Thyroid gland (tissue), 4 donors: ENCODE data around the gene DKKL1. TPM values are rescaled to one million over a fixed set of nuclear protein-coding genes. Genes with fewer than 3 reads are reported as not detected.

Experiments
- DNase-seq, 2 donors: peaks; one replicate each; pipeline ENCODE4 v3.0.0-alpha.2; 2019
- H3K27ac ChIP-seq, 3 donors: fragments of 200-600 bp; sonication (generic); 1 replicate in 2 of 3; 2 replicates in 1 of 3; pipeline ENCODE4 v1.5.1; 2016 to 2019; ENCODE audit warnings: mild to moderate bottlenecking in 1 of 3, moderate library complexity in 1 of 3
- H3K27me3 ChIP-seq: fragments of 200-600 bp; sonication (generic); one replicate; pipeline ENCODE4 v1.5.1; 2019
- H3K36me3 ChIP-seq, 2 donors: fragments of 200-600 bp; sonication (generic); one replicate each; pipeline ENCODE4 v1.5.1; 2016 to 2019
- H3K4me1 ChIP-seq, 2 donors: fragments of 200-600 bp; sonication (generic); one replicate each; pipeline ENCODE4 v1.5.1; 2017 to 2019
- H3K4me3 ChIP-seq, 3 donors: fragments of 200-600 bp; sonication (generic); replicated peaks in 1 of 3; 1 replicate in 2 of 3; 2 replicates in 1 of 3; pipeline ENCODE4 v1.5.1; 2016; ENCODE audit warnings: mild to moderate bottlenecking in 1 of 3
- H3K9me3 ChIP-seq: fragments of 200-600 bp; sonication (generic); one replicate; pipeline ENCODE4 v1.5.1; 2017
- CTCF ChIP-seq, 6 experiments: fragments of 200-600 bp in 3 of 6; fragments of 450-650 bp in 3 of 6; sonication (generic) in 3 of 6; IDR thresholded peaks; one replicate each; pipeline ENCODE4 v1.5.1; 2016 to 2019; ENCODE audit warnings: antibody characterized with exemption in 6 of 6, mild to moderate bottlenecking in 2 of 6, inconsistent platforms in 1 of 6, moderate library complexity in 1 of 6
- POLR2A ChIP-seq, 2 donors: fragments of 450-650 bp; IDR thresholded peaks; one replicate each; pipeline ENCODE4 v1.6.1; 2017; ENCODE audit warnings: antibody characterized with exemption in 2 of 2, mild to moderate bottlenecking in 2 of 2, moderate library complexity in 1 of 2
- WGBS, 2 donors: methylation state at CpG; one replicate each; pipeline ENCODE4 v1.1.5; 2017; 5-methylcytosine and 5-hydroxymethylcytosine counted together
- intact Hi-C: fragments of 100-400 bp; cut with DNase I; formaldehyde crosslinking; loops from one replicate; pipeline ENCODE4 v1.15.1; 2023
- total RNA-seq, 4 donors: library from RNA; depleted of rRNA; stranded (reverse); fragments of >200 nt; gene quantifications; one replicate each; pipeline ENCODE4 v1.2.3, GENCODE V29; 2016

DKKL1 gene
- total RNA-seq, 4 donors from 2014 or later = 1.3 TPM; not detected in 3

- H3K27me3 ChIP-seq = peaks cover 16% of the 10 kb centered on the region
- H3K4me1 ChIP-seq = peaks cover 0 to 23% of the 10 kb centered on the region in 2 donors
- no peaks in the 10 kb centered on the region for H3K36me3 ChIP-seq
- intact Hi-C loops = no loop called here
- H3K27ac ChIP-seq = no peak overlapping the region
- no peak for DNase-seq
- no peaks in the 10 kb centered on the region for H3K9me3 ChIP-seq
- 82 to 83% methylated on average over 2 of the region's 2 CpGs for WGBS, 2 donors
- H3K4me3 ChIP-seq = no peak overlapping the region
- TF ChIP-seq POLR2A (IDR thresholded peaks at IDR 0.05) (no peak), CTCF (IDR thresholded peaks at IDR 0.05) (no peak)
These were observed 55.5 kb downstream of the DKKL1 start for GRCh38 chr19:49419173-49419572.

- H3K9me3 ChIP-seq = no peaks in the 10 kb centered on the region
- intact Hi-C loops = no loop called here
- WGBS, 2 donors = 71 to 83% methylated on average over 2 of the region's 2 CpGs
- no peak overlapping the region for H3K4me3 ChIP-seq
- H3K27me3 ChIP-seq = peaks cover 21% of the 10 kb centered on the region
- H3K27ac ChIP-seq = no peak overlapping the region
- H3K36me3 ChIP-seq = no peaks in the 10 kb centered on the region
- H3K4me1 ChIP-seq = peaks cover 0 to 23% of the 10 kb centered on the region in 2 donors
- no peak for DNase-seq
- TF ChIP-seq POLR2A (IDR thresholded peaks at IDR 0.05) (no peak), CTCF (IDR thresholded peaks at IDR 0.05) (no peak)
These were observed 56.5 kb downstream of the DKKL1 start for GRCh38 chr19:49420227-49420626.

GRCh38 chr19:49421039-49421877 is 57.6 kb downstream of the DKKL1 start:
- no peak for TF ChIP-seq POLR2A (IDR thresholded peaks at IDR 0.05)
- TF ChIP-seq CTCF (IDR thresholded peaks at IDR 0.05) = no peak
- peak; percentile 76 to 78 for DNase-seq
- intact Hi-C loops = no loop called here
- Histone ChIP-seq H3K27me3 (peaks cover 31% of the 10 kb centered on the region), H3K4me1 (peaks cover 0 to 23% of the 10 kb centered on the region in 2 donors), H3K36me3 (no peaks in the 10 kb centered on the region), H3K4me3 (no peak overlapping the region), H3K9me3 (no peaks in the 10 kb centered on the region), H3K27ac (no peak overlapping the region)
- WGBS, 2 donors = 8 to 11% methylated on average over 39 to 48 of the region's 48 CpGs

GRCh38 chr19:49421878-49422202 is 58.2 kb downstream of the DKKL1 start:
- no peaks in the 10 kb centered on the region for H3K9me3 ChIP-seq
- no peak overlapping the region for H3K27ac ChIP-seq
- peaks cover 37% of the 10 kb centered on the region for H3K27me3 ChIP-seq
- no peak for DNase-seq
- TF ChIP-seq POLR2A (IDR thresholded peaks at IDR 0.05) = no peak
- TF ChIP-seq CTCF (IDR thresholded peaks at IDR 0.05) = no peak
- H3K4me1 ChIP-seq = peaks cover 0 to 23% of the 10 kb centered on the region in 2 donors
- intact Hi-C loops = no loop called here
- no peaks in the 10 kb centered on the region for H3K36me3 ChIP-seq
- no peak overlapping the region for H3K4me3 ChIP-seq
- 24 to 31% methylated on average over 3 of the region's 3 CpGs for WGBS, 2 donors

- no peak overlapping the region for H3K4me3 ChIP-seq
- H3K27ac ChIP-seq = no peak overlapping the region
- peaks cover 0 to 23% of the 10 kb centered on the region in 2 donors for H3K4me1 ChIP-seq
- H3K9me3 ChIP-seq = no peaks in the 10 kb centered on the region
- intact Hi-C loops = no loop called here
- WGBS, 2 donors = 5 to 8% methylated on average over 20 to 24 of the region's 58 CpGs
- no peak for DNase-seq
- no peak for TF ChIP-seq POLR2A (IDR thresholded peaks at IDR 0.05)
- TF ChIP-seq CTCF (IDR thresholded peaks at IDR 0.05) = peak in 3 of 6 experiments; percentile 7 to 31 (median 7)
- peaks cover 44% of the 10 kb centered on the region for H3K27me3 ChIP-seq
- H3K36me3 ChIP-seq = no peaks in the 10 kb centered on the region
These were observed 58.9 kb downstream of the DKKL1 start for GRCh38 chr19:49422407-49423070.
